Heart right ventricle (tissue), 16 donors: ENCODE results near the gene HMCN2. TPM values are rescaled to one million over a fixed set of nuclear protein-coding genes. Genes with fewer than 3 reads are reported as not detected.

ENCODE experiments used
- ATAC-seq, 8 donors: fragments of 200-7000 bp; cut with Tn5 transposase; one replicate each; pipeline ENCODE4 v1.9.1; 2020; ENCODE audit warnings: mild to moderate bottlenecking in 8 of 8, moderate library complexity in 8 of 8, moderate number of reproducible peaks in 1 of 8
- DNase-seq, 2 donors: peaks; one replicate each; pipeline ENCODE4 v3.0.0-alpha.2; 2020
- H3K27ac ChIP-seq, 10 donors: fragments of 200-600 bp; sonication (generic) in 2 of 10; one replicate each; pipeline versions ENCODE4 v1.5.0 to v1.8.0; 2020 to 2022; ENCODE audit warnings: mild to moderate bottlenecking in 3 of 10
- H3K27me3 ChIP-seq, 7 donors: fragments of 200-600 bp; one replicate each; pipeline ENCODE4 v1.8.0; 2021 to 2022; ENCODE audit warnings: mild to moderate bottlenecking in 2 of 7
- H3K36me3 ChIP-seq, 9 donors: fragments of 200-600 bp; sonication (generic) in 1 of 9; one replicate each; pipeline versions ENCODE4 v1.5.0 to v1.8.0; 2020 to 2022; ENCODE audit warnings: mild to moderate bottlenecking in 2 of 9
- H3K4me1 ChIP-seq, 9 donors: fragments of 200-600 bp; sonication (generic) in 1 of 9; one replicate each; pipeline versions ENCODE4 v1.5.0 to v1.8.0; 2020 to 2022; ENCODE audit warnings: mild to moderate bottlenecking in 4 of 9
- H3K4me3 ChIP-seq, 10 donors: fragments of 200-600 bp; sonication (generic) in 2 of 10; one replicate each; pipeline versions ENCODE4 v1.5.0 to v1.8.0; 2020 to 2022; ENCODE audit warnings: mild to moderate bottlenecking in 7 of 10, moderate library complexity in 2 of 10
- H3K9me3 ChIP-seq, 11 donors: fragments of 200-600 bp in 10 of 11; sonication (generic) in 2 of 11; one replicate each; pipeline versions ENCODE4 v1.5.0 to v1.8.0; 2013 to 2022; ENCODE audit warnings: mild to moderate bottlenecking in 2 of 11, control low read depth in 1 of 11, moderate library complexity in 1 of 11
- CTCF ChIP-seq, 9 donors: fragments of 200-600 bp; sonication (generic) in 2 of 9; IDR thresholded peaks; one replicate each; pipeline versions ENCODE4 v1.5.0 to v1.8.0; 2021 to 2022; ENCODE audit warnings: antibody characterized with exemption in 9 of 9, mild to moderate bottlenecking in 5 of 9, moderate library complexity in 1 of 9
- WGBS, 2 donors: extraction: QIAGEN DNeasy Blood & Tissue Kit; methylation state at CpG; one replicate each; pipeline ENCODE4 v1.1.7; 2013; ENCODE audit warnings: inconsistent platforms in 1 of 2; 5-methylcytosine and 5-hydroxymethylcytosine counted together
- intact Hi-C, 10 donors: fragments of 100-400 bp; cut with DNase I; formaldehyde crosslinking; loops; one replicate each; pipeline versions ENCODE4 v1.11.1 to v1.14.2; 2022
- polyA plus RNA-seq, 2 donors: library from polyadenylated mRNA; stranded (reverse); fragments of 200-250 nt; gene quantifications; one replicate each; pipeline ENCODE4 v1.2.3, GENCODE V29; 2013
- total RNA-seq, 10 donors: library from RNA; stranded (reverse); fragmentation: NEBNext Ultra II Directional in 3 of 10; extraction: Animal tissue kit (Norgen Biotek cat#: 25700) in 3 of 10; gene quantifications; one replicate each; pipeline versions ENCODE4 v1.2.1 to v1.2.4, GENCODE V29; 2021 to 2023
- donor health status: Arrhythmogenic right ventricular cardiomyopathy.
- donor health status: ischemic (EF 13 %, LVEDD 7.1; RV severe dilation, severe dysfunction).
- donor health status: healthy with polysubstance abuse.
- donor health status: DM: no; HTN: yes; CAD: no.
- donor health status: DM: no; HTN: no; CAD: no.
- donor health status: ischemic (EF 25% LVEDD 6.9; RV normal size, moderate dysfunction).
- donor health status: ischemic (EF 25% LVEDD 5.7; RV mildly dilated, moderate dysfunction).
- donor health status: healthy.
- donor health status: DM: yes; HTN: yes; CAD: no.
- donor health status: Ischemic cardiomyopathy.
- donor health status: ischemic (EF 35%, LVEDD 5.7; RV mildly dilated, moderate dysfunction).
- donor health status: nonischemic (EF 11% LVEDD 7.7; RV severe dilation, severe dysfunction).
- donor health status: DM: yes; HTN: yes; CAD: no.
- donor health status: PGD.
- donor health status: ischemic (EF 29% LVEDD 5.4; RV normal size, mild dysfunction).
- donor health status: nonischemic (EF 23%, LVEDD 6.1; RV moderate dilation, normal function).

The HMCN2 gene
- total and polyA plus RNA-seq, 12 donors, result 2.6 to 10.2 (median 4.9) TPM

GRCh38 chr9:130471411-130472183 is 206.0 kb downstream of the HMCN2 start:
- no peak for TF ChIP-seq CTCF (IDR thresholded peaks at IDR 0.05)
- H3K27ac ChIP-seq, result no peak overlapping the region
- no peaks in the 10 kb centered on the region for H3K4me1 ChIP-seq
- ATAC-seq, result no peak
- H3K36me3 ChIP-seq, result peaks cover 0 to 72% (median 5%) of the 10 kb centered on the region in 9 donors
- H3K27me3 ChIP-seq, result peaks cover 0 to 26% (median 0%) of the 10 kb centered on the region in 7 donors
- no peak for DNase-seq
- no peaks in the 10 kb centered on the region for H3K9me3 ChIP-seq
- H3K4me3 ChIP-seq, result no peak overlapping the region
- intact Hi-C loops, result loop anchor here in 1 of 10 donors (10.0 kb wide), 1 partner anchor 57 kb away; no protein-coding TSS in a partner anchor
- WGBS, 2 donors, result 75 to 76% methylated on average over 20 of the region's 20 CpGs

- no peak for TF ChIP-seq CTCF (IDR thresholded peaks at IDR 0.05)
- no peak overlapping the region for H3K4me3 ChIP-seq
- intact Hi-C loops, result loop anchor here in 1 of 10 donors (10.0 kb wide), 1 partner anchor 57 kb away; no protein-coding TSS in a partner anchor
- H3K27ac ChIP-seq, result no peak overlapping the region
- no peak for ATAC-seq
- H3K4me1 ChIP-seq, result no peaks in the 10 kb centered on the region
- no peaks in the 10 kb centered on the region for H3K9me3 ChIP-seq
- peaks cover 0 to 19% (median 0%) of the 10 kb centered on the region in 7 donors for H3K27me3 ChIP-seq
- 85 to 88% methylated on average over 19 of the region's 19 CpGs for WGBS, 2 donors
- DNase-seq, result no peak
- peaks cover 0 to 74% (median 11%) of the 10 kb centered on the region in 9 donors for H3K36me3 ChIP-seq
Measured at GRCh38 chr9:130472184-130472705, 206.7 kb downstream of the HMCN2 start.

- intact Hi-C loops, result loop anchor here in 1 of 10 donors (10.0 kb wide), 1 partner anchor 58 kb away; no protein-coding TSS in a partner anchor
- TF ChIP-seq CTCF (IDR thresholded peaks at IDR 0.05), result no peak
Measured at GRCh38 chr9:130473009-130473408, 207.4 kb downstream of the HMCN2 start.

GRCh38 chr9:130473566-130473965 is 208.0 kb downstream of the HMCN2 start:
- TF ChIP-seq CTCF (IDR thresholded peaks at IDR 0.05), result no peak
- peaks cover 0 to 6% (median 0%) of the 10 kb centered on the region in 7 donors for H3K27me3 ChIP-seq
- H3K27ac ChIP-seq, result no peak overlapping the region
- no peak for DNase-seq
- H3K4me3 ChIP-seq, result no peak overlapping the region
- intact Hi-C loops, result loop anchor here in 1 of 10 donors (10.0 kb wide), 1 partner anchor 59 kb away; no protein-coding TSS in a partner anchor
- ATAC-seq, result no peak
- WGBS, 2 donors, result 73 to 76% methylated on average over 13 of the region's 13 CpGs
- peaks cover 0 to 73% (median 11%) of the 10 kb centered on the region in 9 donors for H3K36me3 ChIP-seq
- no peaks in the 10 kb centered on the region for H3K4me1 ChIP-seq
- H3K9me3 ChIP-seq, result no peaks in the 10 kb centered on the region

More at GRCh38 chr9:130473009-130473408, 207.4 kb downstream of the HMCN2 start:
- no peak overlapping the region for H3K27ac ChIP-seq
- no peak overlapping the region for H3K4me3 ChIP-seq
- H3K4me1 ChIP-seq, result no peaks in the 10 kb centered on the region
- no peaks in the 10 kb centered on the region for H3K9me3 ChIP-seq
- H3K27me3 ChIP-seq, result peaks cover 0 to 11% (median 0%) of the 10 kb centered on the region in 7 donors
- ATAC-seq (no peak), DNase-seq (no peak)
- H3K36me3 ChIP-seq, result peaks cover 0 to 73% (median 11%) of the 10 kb centered on the region in 9 donors
- WGBS, 2 donors, result 95 to 96% methylated on average over 6 of the region's 6 CpGs
